K562 (cell line): ENCODE results near the gene TMCO4.

ENCODE experiments used
- EP300 ChIP-seq: IDR thresholded peaks from 2 replicates; pipeline ENCODE4 v1.6.1; 2012; ENCODE audit warnings: low read length, improper control_type of control experiment
- ETS1 ChIP-seq: conservative IDR thresholded peaks from 2 replicates; pipeline ENCODE4 v1.6.1; 2011; ENCODE audit warnings: low read depth, mild to moderate bottlenecking, low read length; ENCODE audit not compliant: control insufficient read depth
- FOXM1 ChIP-seq, 2 experiments: fragments of 450-650 bp in 1 of 2; sonication (generic) in 1 of 2; formaldehyde crosslinking in 1 of 2; IDR thresholded peaks; 2 replicates each; pipeline versions ENCODE4 v1.6.1 to v1.9.0; 2017 to 2022; ENCODE audit warnings: low read depth in 2 of 2, mild to moderate bottlenecking in 2 of 2, missing genetic modification reagents in 1 of 2, moderate library complexity in 1 of 2
- GTF2F1 ChIP-seq: IDR thresholded peaks from 2 replicates; pipeline ENCODE4 v1.6.1; 2011; ENCODE audit warnings: low read depth, low read length, improper control_type of control experiment
- POLR2AphosphoS5 ChIP-seq: IDR thresholded peaks from 2 replicates; pipeline ENCODE4 v1.6.1; 2011; ENCODE audit warnings: mild to moderate bottlenecking, low read depth, low read length, moderate library complexity; ENCODE audit not compliant: control insufficient read depth, insufficient read depth
- PTRF ChIP-seq: fragments of 450-650 bp; IDR thresholded peaks from 2 replicates; pipeline ENCODE4 v1.6.1; 2016; ENCODE audit warnings: mild to moderate bottlenecking, missing genetic modification characterization, missing compliant biosample characterization
- SMARCB1 ChIP-seq: IDR thresholded peaks from 2 replicates; pipeline ENCODE4 v1.6.1; 2011; ENCODE audit warnings: improper control_type of control experiment, low read depth; ENCODE audit not compliant: insufficient read length
- TAF1 ChIP-seq: IDR thresholded peaks from 2 replicates; pipeline ENCODE4 v1.6.1; 2011; ENCODE audit warnings: mild to moderate bottlenecking, low read length, moderate library complexity; ENCODE audit not compliant: insufficient read depth, control insufficient read depth, severe bottlenecking; ENCODE audit errors: extremely low read depth
- TAF7 ChIP-seq: fragments of 450-650 bp; IDR thresholded peaks from 2 replicates; pipeline ENCODE4 v1.6.1; 2016; ENCODE audit warnings: missing genetic modification characterization, missing compliant biosample characterization
- YY1 ChIP-seq, 3 experiments: IDR thresholded peaks; 2 replicates each; pipeline ENCODE4 v1.6.1; 2011; ENCODE audit warnings: low read length in 2 of 3, mild to moderate bottlenecking in 2 of 3, moderate library complexity in 2 of 3, borderline replicate concordance in 1 of 3, control low read depth in 1 of 3, low read depth in 1 of 3; ENCODE audit not compliant: insufficient read depth in 3 of 3, insufficient replicate concordance in 2 of 3, control insufficient read depth in 1 of 3, insufficient read length in 1 of 3; ENCODE audit errors: extremely low read depth in 1 of 3
- ZNF12 ChIP-seq: sonication (generic); formaldehyde crosslinking; IDR thresholded peaks from 2 replicates; pipeline ENCODE4 v1.4.0; 2020; ENCODE audit warnings: mild to moderate bottlenecking, missing genetic modification reagents
- ZNF408 ChIP-seq: fragments of 250-450 bp; sonication (Bioruptor Pico); IDR thresholded peaks from 2 replicates; pipeline ENCODE4 v1.4.0; 2020; ENCODE audit warnings: low read depth, mild to moderate bottlenecking, moderate library complexity

GRCh38 chr1:19819701-19820100 is 20.0 kb upstream of the TMCO4 start:
- TF ChIP-seq SMARCB1 (no peak), EP300 (no peak), ZNF408 (no peak), GTF2F1 (no peak), YY1 (IDR thresholded peaks at IDR 0.05; ENCODE audit: borderline replicate concordance in 1 of 3, control insufficient read depth in 1 of 3, extremely low read depth in 1 of 3, insufficient read depth in 3 of 3, insufficient read length in 1 of 3, insufficient replicate concordance in 2 of 3, low read depth in 1 of 3, low read length in 2 of 3) (no peak), PTRF (no peak), ZNF12 (no peak), ETS1 (no peak), TAF1 (no peak), TAF7 (tag) (no peak), FOXM1 (IDR thresholded peaks at IDR 0.05; ENCODE audit: low read depth) (no peak), FOXM1 (CRISPR knock-in tag; IDR thresholded peaks at IDR 0.05; ENCODE audit: low read depth) (no peak), POLR2AphosphoS5 (no peak)
